K562 (cell line): Measurements from ENCODE around the gene GCGR. TPM values are rescaled to one million over a fixed set of nuclear protein-coding genes. Genes with fewer than 3 reads are reported as not detected.
A peak's percentile ranks its signal among the peaks of the same experiment; 100 is the strongest.

Source experiments
- NCOA1 ChIP-seq: fragments of 450-650 bp; IDR thresholded peaks from 2 replicates; pipeline ENCODE4 v1.6.1; 2016; ENCODE audit warnings: low read depth
- RBFOX2 ChIP-seq: fragments of 200-400 bp; formaldehyde crosslinking; IDR thresholded peaks from 2 replicates; pipeline ENCODE4 v1.6.1; 2017; ENCODE audit warnings: low read depth, mild to moderate bottlenecking, low read length, moderate library complexity
- TAF7 ChIP-seq: fragments of 450-650 bp; IDR thresholded peaks from 2 replicates; pipeline ENCODE4 v1.6.1; 2016; ENCODE audit warnings: missing genetic modification characterization, missing compliant biosample characterization
- polyA plus RNA-seq, 8 experiments: library from polyadenylated mRNA; depleted of rRNA in 4 of 8; stranded (reverse) in 5 of 8; unstranded in 3 of 8; fragments of >200 nt; fragmentation: Nextera tagmentation in 2 of 8; fragmentation: Illumina TruSeq in 1 of 8; extraction: Ambion mirVana in 2 of 8; extraction: Trizol in 1 of 8; gene quantifications; 2 replicates each; pipeline versions ENCODE4 v1.2.1 to v1.2.3, GENCODE V29; 2011 to 2014; ENCODE audit warnings: inconsistent platforms in 1 of 8, missing spikeins in 1 of 8
- total RNA-seq, 7 experiments: library from RNA; depleted of rRNA in 6 of 7; stranded (reverse); fragments of >200 nt in 6 of 7; fragmentation: Illumina TruSeq in 2 of 7; extraction: Trizol in 2 of 7; gene quantifications; 2 replicates each; pipeline versions ENCODE4 v1.2.1 to v1.2.3, GENCODE V29; 2011 to 2021; ENCODE audit warnings: low replicate concordance in 1 of 7
- TF ChIP-seq, protein P1 (sequence below), 3 experiments: IDR thresholded peaks in 2 of 3; conservative IDR thresholded peaks in 1 of 3; 2 replicates each; pipeline ENCODE4 v1.5.1; 2011 to 2012; ENCODE audit warnings: low read length in 3 of 3, mild to moderate bottlenecking in 3 of 3, control low read depth in 2 of 3, improper control_type of control experiment in 1 of 3, inconsistent platforms in 1 of 3, low read depth in 1 of 3, mixed read lengths in 1 of 3, moderate library complexity in 1 of 3; ENCODE audit not compliant: insufficient read depth in 2 of 3
- TF ChIP-seq, protein P2 (sequence below): fragments of 250-450 bp; sonication (Bioruptor Pico); IDR thresholded peaks from 2 replicates; pipeline ENCODE4 v1.4.0; 2020; ENCODE audit warnings: mild to moderate bottlenecking, moderate library complexity

The GCGR gene
- total and polyA plus RNA-seq, 9 of the 15 experiments (the other 6 are each of a cell fraction or from before 2014, with no cell fraction given) = not detected

DNA sequence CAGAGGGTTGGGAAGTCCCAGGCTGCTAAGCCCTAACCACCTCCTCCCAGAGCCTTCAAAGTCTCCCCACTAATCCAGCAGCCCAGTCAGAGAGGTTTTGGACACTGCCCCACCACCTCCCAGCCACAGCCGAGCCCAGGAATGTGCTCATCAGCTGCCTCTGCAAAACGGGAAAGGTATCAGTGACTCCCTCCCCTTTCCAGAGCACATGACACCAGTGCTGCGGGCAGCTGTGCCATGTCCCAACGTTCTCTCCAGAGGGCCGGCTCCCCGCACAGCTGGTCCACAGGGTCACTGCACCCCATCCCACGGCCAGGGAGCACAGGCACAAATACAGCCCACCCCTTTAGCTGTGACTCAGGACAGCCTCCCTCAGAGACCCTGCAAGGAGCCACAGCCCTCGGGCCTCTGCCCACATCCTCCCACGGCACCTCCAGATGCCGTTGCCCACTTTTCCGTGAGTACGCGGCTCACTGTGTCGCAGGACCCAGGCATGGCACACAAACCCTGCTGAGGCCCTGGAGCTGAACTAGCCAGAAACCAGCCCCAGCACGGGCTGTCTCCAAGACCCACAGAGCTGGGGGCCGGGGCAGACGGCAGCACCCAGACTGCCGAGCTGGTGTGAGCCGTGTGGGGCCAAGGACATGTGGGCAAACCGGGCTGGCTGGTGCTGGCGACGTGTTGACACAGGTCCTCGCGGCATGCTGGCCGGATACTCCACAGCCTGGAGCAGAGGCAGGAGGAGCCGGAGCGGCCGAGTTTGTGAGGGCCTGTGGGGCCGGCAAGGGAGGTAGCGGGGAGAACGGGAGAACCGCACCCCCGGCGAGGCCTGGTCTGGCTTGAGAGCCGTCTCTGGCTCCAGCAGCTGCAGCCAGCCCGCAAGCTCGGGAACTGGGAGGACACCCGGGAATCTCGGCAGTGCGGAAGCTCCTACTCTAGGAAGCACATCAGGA, 37.2 kb downstream of the GCGR start (continued):
- TF ChIP-seq, protein P1, sequence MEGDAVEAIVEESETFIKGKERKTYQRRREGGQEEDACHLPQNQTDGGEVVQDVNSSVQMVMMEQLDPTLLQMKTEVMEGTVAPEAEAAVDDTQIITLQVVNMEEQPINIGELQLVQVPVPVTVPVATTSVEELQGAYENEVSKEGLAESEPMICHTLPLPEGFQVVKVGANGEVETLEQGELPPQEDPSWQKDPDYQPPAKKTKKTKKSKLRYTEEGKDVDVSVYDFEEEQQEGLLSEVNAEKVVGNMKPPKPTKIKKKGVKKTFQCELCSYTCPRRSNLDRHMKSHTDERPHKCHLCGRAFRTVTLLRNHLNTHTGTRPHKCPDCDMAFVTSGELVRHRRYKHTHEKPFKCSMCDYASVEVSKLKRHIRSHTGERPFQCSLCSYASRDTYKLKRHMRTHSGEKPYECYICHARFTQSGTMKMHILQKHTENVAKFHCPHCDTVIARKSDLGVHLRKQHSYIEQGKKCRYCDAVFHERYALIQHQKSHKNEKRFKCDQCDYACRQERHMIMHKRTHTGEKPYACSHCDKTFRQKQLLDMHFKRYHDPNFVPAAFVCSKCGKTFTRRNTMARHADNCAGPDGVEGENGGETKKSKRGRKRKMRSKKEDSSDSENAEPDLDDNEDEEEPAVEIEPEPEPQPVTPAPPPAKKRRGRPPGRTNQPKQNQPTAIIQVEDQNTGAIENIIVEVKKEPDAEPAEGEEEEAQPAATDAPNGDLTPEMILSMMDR (IDR thresholded peaks at IDR 0.05 in 2 of 3, conservative IDR thresholded peaks at IDR 0.05 in 1 of 3; ENCODE audit: insufficient read depth in 2 of 3, low read depth in 1 of 3, low read length in 3 of 3) = no peak
- TF ChIP-seq RBFOX2 (peak; percentile 50; the same call in 1 of the 2 replicates), NCOA1 (no peak), TAF7 (tag) (no peak)
- TF ChIP-seq, protein P2, sequence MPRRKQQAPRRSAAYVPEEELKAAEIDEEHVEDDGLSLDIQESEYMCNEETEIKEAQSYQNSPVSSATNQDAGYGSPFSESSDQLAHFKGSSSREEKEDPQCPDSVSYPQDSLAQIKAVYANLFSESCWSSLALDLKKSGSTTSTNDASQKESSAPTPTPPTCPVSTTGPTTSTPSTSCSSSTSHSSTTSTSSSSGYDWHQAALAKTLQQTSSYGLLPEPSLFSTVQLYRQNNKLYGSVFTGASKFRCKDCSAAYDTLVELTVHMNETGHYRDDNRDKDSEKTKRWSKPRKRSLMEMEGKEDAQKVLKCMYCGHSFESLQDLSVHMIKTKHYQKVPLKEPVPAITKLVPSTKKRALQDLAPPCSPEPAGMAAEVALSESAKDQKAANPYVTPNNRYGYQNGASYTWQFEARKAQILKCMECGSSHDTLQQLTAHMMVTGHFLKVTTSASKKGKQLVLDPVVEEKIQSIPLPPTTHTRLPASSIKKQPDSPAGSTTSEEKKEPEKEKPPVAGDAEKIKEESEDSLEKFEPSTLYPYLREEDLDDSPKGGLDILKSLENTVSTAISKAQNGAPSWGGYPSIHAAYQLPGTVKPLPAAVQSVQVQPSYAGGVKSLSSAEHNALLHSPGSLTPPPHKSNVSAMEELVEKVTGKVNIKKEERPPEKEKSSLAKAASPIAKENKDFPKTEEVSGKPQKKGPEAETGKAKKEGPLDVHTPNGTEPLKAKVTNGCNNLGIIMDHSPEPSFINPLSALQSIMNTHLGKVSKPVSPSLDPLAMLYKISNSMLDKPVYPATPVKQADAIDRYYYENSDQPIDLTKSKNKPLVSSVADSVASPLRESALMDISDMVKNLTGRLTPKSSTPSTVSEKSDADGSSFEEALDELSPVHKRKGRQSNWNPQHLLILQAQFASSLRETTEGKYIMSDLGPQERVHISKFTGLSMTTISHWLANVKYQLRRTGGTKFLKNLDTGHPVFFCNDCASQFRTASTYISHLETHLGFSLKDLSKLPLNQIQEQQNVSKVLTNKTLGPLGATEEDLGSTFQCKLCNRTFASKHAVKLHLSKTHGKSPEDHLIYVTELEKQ (CRISPR knock-in tag) = no peak
